ENCODE data around the gene DEDD. TPM values are rescaled to one million over a fixed set of nuclear protein-coding genes. Genes with fewer than 3 reads are reported as not detected.

Gene DEDD
- total and polyA plus RNA-seq, 2 of the 13 experiments (the other 11 are each of a cell fraction or from before 2014, with no cell fraction given) = 12.6 to 27.8 TPM

DNA sequence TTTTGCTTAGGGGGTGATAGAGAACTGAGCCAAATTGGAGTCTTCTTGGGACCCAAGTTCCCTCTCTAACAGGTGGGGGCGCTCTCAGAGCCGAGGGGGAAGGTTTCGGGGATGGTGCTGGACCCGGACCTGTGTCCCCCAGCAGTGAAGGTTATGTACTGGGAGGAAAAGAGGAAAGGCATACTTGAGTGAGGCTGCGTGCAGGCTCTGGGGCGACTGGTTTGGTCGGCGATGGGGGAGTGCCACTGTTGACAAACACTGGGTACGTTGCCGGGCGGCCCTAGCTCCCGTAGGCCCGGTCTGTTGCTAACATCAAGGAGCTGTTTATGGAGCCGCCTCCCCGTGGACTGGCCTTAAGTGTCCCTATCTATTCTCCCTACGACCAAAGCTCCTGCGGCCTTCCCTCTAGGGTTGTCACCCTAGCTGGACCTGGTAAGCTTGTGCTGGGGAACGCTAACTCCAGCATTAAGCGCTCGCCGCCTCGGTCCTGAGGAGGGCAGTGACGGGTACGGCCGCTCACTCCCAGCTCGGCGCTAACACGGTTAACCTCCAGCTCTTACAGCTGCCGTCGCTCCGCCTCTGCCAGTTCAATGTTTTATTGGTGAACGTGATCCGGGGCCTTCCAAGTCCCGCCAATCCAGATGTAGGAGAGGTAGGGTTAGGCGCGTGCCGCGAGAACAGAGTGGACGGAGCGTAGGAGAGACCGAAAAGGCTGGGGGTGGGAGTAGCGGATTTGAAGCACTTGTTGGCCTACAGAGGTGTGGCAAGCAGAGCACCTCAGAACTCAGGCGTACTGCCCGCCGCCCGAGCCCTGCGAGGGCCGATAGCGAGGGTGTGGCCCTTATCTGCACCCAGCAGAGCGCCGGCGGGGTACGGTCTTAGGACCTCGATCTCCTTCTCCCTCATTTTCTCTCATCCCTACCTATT lies 33.5 kb upstream of the DEDD start, which contains the start of gene PPOX (continued):
- TF ChIP-seq, protein P1, sequence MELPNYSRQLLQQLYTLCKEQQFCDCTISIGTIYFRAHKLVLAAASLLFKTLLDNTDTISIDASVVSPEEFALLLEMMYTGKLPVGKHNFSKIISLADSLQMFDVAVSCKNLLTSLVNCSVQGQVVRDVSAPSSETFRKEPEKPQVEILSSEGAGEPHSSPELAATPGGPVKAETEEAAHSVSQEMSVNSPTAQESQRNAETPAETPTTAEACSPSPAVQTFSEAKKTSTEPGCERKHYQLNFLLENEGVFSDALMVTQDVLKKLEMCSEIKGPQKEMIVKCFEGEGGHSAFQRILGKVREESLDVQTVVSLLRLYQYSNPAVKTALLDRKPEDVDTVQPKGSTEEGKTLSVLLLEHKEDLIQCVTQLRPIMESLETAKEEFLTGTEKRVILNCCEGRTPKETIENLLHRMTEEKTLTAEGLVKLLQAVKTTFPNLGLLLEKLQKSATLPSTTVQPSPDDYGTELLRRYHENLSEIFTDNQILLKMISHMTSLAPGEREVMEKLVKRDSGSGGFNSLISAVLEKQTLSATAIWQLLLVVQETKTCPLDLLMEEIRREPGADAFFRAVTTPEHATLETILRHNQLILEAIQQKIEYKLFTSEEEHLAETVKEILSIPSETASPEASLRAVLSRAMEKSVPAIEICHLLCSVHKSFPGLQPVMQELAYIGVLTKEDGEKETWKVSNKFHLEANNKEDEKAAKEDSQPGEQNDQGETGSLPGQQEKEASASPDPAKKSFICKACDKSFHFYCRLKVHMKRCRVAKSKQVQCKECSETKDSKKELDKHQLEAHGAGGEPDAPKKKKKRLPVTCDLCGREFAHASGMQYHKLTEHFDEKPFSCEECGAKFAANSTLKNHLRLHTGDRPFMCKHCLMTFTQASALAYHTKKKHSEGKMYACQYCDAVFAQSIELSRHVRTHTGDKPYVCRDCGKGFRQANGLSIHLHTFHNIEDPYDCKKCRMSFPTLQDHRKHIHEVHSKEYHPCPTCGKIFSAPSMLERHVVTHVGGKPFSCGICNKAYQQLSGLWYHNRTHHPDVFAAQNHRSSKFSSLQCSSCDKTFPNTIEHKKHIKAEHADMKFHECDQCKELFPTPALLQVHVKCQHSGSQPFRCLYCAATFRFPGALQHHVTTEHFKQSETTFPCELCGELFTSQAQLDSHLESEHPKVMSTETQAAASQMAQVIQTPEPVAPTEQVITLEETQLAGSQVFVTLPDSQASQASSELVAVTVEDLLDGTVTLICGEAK (IDR thresholded peaks at IDR 0.05) = no peak
- TF ChIP-seq, protein P1 (CRISPR knock-in tag; IDR thresholded peaks at IDR 0.05) = peak; percentile 41; the same call in 1 of the 2 replicates
- TF ChIP-seq NR1H2 (CRISPR knock-in tag; IDR thresholded peaks at IDR 0.05; ENCODE audit: borderline replicate concordance, low read depth) = no peak
- TF ChIP-seq ZFAT (CRISPR knock-in tag; conservative IDR thresholded peaks at IDR 0.05) = no peak
- TF ChIP-seq ZNF607 (CRISPR knock-in tag; IDR thresholded peaks at IDR 0.05; ENCODE audit: borderline replicate concordance) = peak; percentile 66; the same call in 1 of the 2 replicates
- TF ChIP-seq SAP130 (CRISPR knock-in tag; IDR thresholded peaks at IDR 0.05; ENCODE audit: low read depth) = peak; percentile 93
- TF ChIP-seq, protein P2, sequence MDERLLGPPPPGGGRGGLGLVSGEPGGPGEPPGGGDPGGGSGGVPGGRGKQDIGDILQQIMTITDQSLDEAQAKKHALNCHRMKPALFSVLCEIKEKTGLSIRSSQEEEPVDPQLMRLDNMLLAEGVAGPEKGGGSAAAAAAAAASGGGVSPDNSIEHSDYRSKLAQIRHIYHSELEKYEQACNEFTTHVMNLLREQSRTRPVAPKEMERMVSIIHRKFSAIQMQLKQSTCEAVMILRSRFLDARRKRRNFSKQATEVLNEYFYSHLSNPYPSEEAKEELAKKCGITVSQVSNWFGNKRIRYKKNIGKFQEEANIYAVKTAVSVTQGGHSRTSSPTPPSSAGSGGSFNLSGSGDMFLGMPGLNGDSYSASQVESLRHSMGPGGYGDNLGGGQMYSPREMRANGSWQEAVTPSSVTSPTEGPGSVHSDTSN (CRISPR knock-in tag; IDR thresholded peaks at IDR 0.05) = no peak
- TF ChIP-seq, protein P3, sequence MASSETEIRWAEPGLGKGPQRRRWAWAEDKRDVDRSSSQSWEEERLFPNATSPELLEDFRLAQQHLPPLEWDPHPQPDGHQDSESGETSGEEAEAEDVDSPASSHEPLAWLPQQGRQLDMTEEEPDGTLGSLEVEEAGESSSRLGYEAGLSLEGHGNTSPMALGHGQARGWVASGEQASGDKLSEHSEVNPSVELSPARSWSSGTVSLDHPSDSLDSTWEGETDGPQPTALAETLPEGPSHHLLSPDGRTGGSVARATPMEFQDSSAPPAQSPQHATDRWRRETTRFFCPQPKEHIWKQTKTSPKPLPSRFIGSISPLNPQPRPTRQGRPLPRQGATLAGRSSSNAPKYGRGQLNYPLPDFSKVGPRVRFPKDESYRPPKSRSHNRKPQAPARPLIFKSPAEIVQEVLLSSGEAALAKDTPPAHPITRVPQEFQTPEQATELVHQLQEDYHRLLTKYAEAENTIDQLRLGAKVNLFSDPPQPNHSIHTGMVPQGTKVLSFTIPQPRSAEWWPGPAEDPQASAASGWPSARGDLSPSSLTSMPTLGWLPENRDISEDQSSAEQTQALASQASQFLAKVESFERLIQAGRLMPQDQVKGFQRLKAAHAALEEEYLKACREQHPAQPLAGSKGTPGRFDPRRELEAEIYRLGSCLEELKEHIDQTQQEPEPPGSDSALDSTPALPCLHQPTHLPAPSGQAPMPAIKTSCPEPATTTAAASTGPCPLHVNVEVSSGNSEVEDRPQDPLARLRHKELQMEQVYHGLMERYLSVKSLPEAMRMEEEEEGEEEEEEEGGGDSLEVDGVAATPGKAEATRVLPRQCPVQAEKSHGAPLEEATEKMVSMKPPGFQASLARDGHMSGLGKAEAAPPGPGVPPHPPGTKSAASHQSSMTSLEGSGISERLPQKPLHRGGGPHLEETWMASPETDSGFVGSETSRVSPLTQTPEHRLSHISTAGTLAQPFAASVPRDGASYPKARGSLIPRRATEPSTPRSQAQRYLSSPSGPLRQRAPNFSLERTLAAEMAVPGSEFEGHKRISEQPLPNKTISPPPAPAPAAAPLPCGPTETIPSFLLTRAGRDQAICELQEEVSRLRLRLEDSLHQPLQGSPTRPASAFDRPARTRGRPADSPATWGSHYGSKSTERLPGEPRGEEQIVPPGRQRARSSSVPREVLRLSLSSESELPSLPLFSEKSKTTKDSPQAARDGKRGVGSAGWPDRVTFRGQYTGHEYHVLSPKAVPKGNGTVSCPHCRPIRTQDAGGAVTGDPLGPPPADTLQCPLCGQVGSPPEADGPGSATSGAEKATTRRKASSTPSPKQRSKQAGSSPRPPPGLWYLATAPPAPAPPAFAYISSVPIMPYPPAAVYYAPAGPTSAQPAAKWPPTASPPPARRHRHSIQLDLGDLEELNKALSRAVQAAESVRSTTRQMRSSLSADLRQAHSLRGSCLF (CRISPR knock-in tag; IDR thresholded peaks at IDR 0.05; ENCODE audit: borderline replicate concordance) = no peak
- TF ChIP-seq, protein P4, sequence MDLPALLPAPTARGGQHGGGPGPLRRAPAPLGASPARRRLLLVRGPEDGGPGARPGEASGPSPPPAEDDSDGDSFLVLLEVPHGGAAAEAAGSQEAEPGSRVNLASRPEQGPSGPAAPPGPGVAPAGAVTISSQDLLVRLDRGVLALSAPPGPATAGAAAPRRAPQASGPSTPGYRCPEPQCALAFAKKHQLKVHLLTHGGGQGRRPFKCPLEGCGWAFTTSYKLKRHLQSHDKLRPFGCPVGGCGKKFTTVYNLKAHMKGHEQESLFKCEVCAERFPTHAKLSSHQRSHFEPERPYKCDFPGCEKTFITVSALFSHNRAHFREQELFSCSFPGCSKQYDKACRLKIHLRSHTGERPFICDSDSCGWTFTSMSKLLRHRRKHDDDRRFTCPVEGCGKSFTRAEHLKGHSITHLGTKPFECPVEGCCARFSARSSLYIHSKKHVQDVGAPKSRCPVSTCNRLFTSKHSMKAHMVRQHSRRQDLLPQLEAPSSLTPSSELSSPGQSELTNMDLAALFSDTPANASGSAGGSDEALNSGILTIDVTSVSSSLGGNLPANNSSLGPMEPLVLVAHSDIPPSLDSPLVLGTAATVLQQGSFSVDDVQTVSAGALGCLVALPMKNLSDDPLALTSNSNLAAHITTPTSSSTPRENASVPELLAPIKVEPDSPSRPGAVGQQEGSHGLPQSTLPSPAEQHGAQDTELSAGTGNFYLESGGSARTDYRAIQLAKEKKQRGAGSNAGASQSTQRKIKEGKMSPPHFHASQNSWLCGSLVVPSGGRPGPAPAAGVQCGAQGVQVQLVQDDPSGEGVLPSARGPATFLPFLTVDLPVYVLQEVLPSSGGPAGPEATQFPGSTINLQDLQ (CRISPR knock-in tag; IDR thresholded peaks at IDR 0.05) = no peak

All from HepG2 (cell line).